ENCODE measurements around the gene DCDC2C. TPM values are rescaled to one million over a fixed set of nuclear protein-coding genes. Genes with fewer than 3 reads are reported as not detected.

The DCDC2C gene
- total and polyA plus RNA-seq, 2 experiments from 2014 or later = 0.45 TPM; not detected in 1

GRCh38 chr2:3870222-3870621 lies 166.8 kb downstream of the DCDC2C start (continued):
- TF ChIP-seq ETS1 (IDR thresholded peaks at IDR 0.05) = no peak
- TF ChIP-seq CREB1 (CRISPR knock-in tag; IDR thresholded peaks at IDR 0.05; ENCODE audit: low read depth) = no peak
- no peak for TF ChIP-seq EZH2 (IDR thresholded peaks at IDR 0.05; ENCODE audit: low read depth, unreplicated experiment)
- TF ChIP-seq, protein P1, sequence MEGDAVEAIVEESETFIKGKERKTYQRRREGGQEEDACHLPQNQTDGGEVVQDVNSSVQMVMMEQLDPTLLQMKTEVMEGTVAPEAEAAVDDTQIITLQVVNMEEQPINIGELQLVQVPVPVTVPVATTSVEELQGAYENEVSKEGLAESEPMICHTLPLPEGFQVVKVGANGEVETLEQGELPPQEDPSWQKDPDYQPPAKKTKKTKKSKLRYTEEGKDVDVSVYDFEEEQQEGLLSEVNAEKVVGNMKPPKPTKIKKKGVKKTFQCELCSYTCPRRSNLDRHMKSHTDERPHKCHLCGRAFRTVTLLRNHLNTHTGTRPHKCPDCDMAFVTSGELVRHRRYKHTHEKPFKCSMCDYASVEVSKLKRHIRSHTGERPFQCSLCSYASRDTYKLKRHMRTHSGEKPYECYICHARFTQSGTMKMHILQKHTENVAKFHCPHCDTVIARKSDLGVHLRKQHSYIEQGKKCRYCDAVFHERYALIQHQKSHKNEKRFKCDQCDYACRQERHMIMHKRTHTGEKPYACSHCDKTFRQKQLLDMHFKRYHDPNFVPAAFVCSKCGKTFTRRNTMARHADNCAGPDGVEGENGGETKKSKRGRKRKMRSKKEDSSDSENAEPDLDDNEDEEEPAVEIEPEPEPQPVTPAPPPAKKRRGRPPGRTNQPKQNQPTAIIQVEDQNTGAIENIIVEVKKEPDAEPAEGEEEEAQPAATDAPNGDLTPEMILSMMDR (conservative IDR thresholded peaks at IDR 0.05; ENCODE audit: low read depth in 2 of 2) = no peak
- no peak for TF ChIP-seq ZNF114 (CRISPR knock-in tag; IDR thresholded peaks at IDR 0.05)

DNA sequence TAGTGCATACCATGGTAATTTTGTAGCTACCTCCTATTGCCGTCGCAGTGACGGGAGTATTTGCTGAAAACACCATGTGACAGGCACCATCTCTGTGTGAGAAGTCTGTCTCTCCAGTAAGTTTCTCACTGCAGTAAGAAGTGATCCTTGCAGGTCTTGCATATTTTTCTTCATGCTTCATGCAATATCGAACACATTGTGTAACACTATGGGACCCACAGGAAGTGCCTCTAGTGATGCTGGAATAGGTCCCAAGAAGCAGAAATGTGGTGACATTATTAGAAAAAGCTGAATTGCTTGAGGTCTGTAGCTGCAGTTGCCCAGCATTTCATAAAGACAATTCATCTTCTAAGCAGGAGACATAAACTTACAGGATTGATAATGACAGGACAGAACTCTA lies 167.6 kb downstream of the DCDC2C start:
- no peaks in the 10 kb centered on the region for H3F3A ChIP-seq (replicated peaks; ENCODE audit: low read depth)
- Mint-ChIP-seq H3K9me3 (peaks cover 82% of the 10 kb centered on the region), H3K4me1 (no peaks in the 10 kb centered on the region; the same call in 2 of the 3 replicates), H3K36me3 (ENCODE audit: low read depth) (peaks cover 3% of the 10 kb centered on the region; the same call in 2 of the 3 replicates), H3K4me3 (no peak overlapping the region), H3K27me3 (ENCODE audit: insufficient read depth, low read depth, poor library complexity) (peaks cover 3% of the 10 kb centered on the region), H3K27ac (no peak overlapping the region)
- no peaks in the 10 kb centered on the region for H3K9me2 ChIP-seq (ENCODE audit: insufficient read depth)
- DNase-seq (ENCODE audit: low spot score) (no peak), ATAC-seq (no peak)
- H3K36me3 ChIP-seq (ENCODE audit: insufficient read depth) = 0 out of 2 replicates have a peak, but pooled peaks cover 9% of the 10 kb centered on the region
- no peak overlapping the region for H2AFZ ChIP-seq
- H4K20me1 ChIP-seq (replicated peaks; ENCODE audit: insufficient read depth) = no peaks in the 10 kb centered on the region
- H3K4me1 ChIP-seq (ENCODE audit: insufficient read depth) = no peaks in the 10 kb centered on the region
- H3K27me3 ChIP-seq (ENCODE audit: insufficient read depth) = no peaks in the 10 kb centered on the region
- no peak overlapping the region for H3K4me3 ChIP-seq
- no peaks in the 10 kb centered on the region for H3K79me2 ChIP-seq (replicated peaks; ENCODE audit: insufficient read depth)
- no peak overlapping the region for H3K27ac ChIP-seq (ENCODE audit: low read depth)
- TF ChIP-seq POLR2AphosphoS5 (IDR thresholded peaks at IDR 0.05; ENCODE audit: low read depth) (no peak), REST (IDR thresholded peaks at IDR 0.05; ENCODE audit: unreplicated experiment) (no peak), JUNB (IDR thresholded peaks at IDR 0.05; ENCODE audit: unreplicated experiment) (no peak), ZNF331 (CRISPR knock-in tag; IDR thresholded peaks at IDR 0.05; ENCODE audit: low read depth) (no peak), EZH2 (IDR thresholded peaks at IDR 0.05; ENCODE audit: low read depth, unreplicated experiment) (no peak), ZNF114 (CRISPR knock-in tag; IDR thresholded peaks at IDR 0.05) (no peak)
- H3K4me2 ChIP-seq = no peak overlapping the region

Data from GM23338 (cell line).